GM10266 (cell line): ENCODE results near the gene ARSA.

Experiments
- DNase-seq: peaks from one replicate; pipeline ENCODE4 v3.0.0; 2012; ENCODE audit errors: extremely low spot score
- TF ChIP-seq, protein P1 (sequence below): IDR thresholded peaks from 2 replicates; pipeline ENCODE4 v1.5.1; 2012; ENCODE audit warnings: mild to moderate bottlenecking, low read depth; ENCODE audit not compliant: control insufficient read depth, insufficient read depth; ENCODE audit errors: missing control alignments

The ARSA gene

DNA sequence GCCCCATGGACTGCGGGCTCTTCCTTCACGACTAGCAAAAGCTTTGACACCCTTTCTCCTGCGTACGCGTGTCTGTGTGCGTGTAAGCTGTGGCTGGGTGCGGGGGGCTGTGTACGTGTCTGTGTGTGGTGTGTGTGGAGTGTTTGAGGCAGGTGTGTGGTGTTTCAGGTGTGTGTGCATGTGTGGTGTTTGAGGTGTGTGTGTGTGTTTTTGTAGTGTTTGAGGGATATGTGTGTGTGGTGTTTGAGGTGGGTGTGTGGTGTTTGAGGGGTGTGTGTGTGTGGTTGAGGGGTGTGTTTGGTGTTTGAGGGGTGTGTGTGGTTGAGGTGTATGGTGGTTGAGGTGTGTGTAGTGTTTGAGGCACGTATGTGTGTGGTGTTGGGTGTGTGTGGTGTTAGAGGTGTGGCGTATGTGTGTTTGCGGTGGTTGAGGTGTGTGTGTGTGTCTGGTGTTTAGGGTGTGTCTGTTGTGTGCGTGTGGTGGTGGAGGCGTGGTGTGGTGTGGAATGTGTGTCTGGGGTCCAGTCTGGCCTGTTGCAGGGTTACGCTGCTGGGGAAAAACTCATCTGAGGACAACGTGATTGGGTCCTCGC, 687 bp upstream of the ARSA start:
- no peak for DNase-seq
- TF ChIP-seq, protein P1, sequence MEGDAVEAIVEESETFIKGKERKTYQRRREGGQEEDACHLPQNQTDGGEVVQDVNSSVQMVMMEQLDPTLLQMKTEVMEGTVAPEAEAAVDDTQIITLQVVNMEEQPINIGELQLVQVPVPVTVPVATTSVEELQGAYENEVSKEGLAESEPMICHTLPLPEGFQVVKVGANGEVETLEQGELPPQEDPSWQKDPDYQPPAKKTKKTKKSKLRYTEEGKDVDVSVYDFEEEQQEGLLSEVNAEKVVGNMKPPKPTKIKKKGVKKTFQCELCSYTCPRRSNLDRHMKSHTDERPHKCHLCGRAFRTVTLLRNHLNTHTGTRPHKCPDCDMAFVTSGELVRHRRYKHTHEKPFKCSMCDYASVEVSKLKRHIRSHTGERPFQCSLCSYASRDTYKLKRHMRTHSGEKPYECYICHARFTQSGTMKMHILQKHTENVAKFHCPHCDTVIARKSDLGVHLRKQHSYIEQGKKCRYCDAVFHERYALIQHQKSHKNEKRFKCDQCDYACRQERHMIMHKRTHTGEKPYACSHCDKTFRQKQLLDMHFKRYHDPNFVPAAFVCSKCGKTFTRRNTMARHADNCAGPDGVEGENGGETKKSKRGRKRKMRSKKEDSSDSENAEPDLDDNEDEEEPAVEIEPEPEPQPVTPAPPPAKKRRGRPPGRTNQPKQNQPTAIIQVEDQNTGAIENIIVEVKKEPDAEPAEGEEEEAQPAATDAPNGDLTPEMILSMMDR = no peak

DNA sequence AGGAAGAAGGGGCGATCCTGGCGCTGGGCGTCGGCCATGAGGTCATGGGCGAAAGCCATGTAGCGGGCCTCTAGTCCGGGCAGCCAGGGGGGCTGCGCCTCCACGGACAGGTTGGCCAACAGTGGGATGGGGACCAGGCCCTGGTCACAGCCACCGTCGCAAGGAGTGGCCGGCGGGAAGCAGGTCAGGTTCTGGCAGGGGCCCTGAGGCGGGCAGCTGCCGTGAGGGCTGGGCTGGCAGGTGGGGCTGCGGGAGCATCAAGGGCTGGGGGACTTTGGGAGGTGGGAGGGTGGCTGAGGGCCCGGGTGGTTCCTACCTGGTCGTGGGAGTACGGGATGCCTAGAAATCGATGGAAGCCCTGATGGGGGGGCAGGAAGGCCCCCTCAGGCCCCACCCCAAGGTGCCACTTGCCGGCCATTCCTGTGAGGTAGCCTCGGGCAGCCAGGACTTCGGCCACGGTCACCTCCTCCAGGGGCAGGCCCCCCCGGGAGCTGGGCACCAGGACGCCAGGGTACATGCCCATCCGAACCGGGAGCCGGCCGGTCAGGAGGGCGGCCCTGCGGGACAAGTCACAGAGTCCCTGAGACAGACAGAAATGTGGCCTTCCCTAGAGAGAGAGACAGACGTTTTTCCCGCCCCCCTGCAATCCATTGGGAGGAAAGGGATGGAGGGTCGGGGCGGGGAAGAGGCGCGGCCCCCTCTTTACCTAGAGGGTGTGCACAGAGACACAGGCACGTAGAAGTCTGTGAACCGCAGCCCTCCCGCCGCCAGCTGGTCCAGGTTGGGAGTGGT, 906 bp downstream of the ARSA start:
- TF ChIP-seq, protein P1 = no peak
- no peak for DNase-seq

DNA sequence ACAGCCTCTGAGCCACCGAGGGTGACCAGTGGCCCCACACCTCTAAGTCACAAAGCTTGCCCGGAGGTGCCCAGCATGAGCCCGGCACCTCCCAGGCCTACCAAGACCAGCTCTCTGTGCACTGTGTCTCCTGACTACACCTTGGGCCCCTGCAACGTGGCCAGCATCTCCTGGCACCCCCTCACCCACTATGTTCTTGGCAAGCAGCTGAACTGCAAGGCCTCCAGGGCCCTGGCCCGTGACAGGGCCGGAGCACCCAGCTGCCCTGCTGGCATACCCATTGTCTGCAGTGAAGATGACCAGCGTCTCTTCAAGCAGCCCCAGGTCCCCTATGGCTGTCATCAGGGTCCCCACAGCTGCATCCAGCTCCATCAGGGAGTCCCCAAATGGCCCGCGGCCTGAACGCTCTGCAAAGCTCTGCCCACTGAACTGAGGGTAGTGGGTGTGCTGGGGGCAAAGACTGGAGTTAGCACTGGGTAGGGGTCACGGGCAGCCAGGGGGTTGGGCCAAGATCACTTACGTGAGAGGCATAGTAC, 1.6 kb downstream of the ARSA start:
- DNase-seq = no peak
- TF ChIP-seq, protein P1 = no peak

DNA sequence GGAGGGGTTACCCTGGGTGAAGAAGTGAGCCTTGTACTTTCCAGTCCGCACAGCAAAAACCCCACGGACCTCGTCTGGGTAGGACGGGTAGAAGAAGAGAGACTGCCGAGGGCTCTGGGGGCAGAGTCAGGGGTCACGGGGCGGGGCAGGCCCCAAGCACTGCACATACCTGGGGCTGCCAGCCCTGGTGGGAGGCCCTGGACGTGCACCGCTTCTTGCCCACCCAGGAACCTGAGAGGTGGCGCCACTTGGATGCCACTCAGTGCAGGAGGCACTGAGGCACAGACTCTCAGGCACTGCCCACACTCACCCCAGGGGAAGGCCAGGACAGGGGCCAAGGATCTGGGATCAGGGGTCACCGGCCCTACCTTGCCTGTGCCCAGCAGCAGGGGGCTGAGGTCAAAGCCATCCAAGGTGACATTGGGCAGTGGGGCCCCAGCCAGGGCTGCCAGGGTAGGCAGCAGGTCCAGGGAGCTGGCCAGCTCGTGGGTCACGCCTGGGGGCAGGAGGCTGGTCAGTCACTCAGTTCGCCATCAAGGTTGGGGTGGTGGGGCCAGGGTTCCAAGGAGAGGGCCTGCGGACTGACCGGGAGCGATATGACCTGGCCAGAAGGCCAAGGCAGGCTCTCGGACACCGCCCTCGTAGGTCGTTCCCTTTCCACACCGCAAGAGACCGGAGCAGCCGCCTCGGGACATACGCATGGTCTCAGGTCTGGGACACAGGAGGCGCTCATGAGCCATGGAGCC, 2.2 kb downstream of the ARSA start:
- DNase-seq = no peak
- TF ChIP-seq, protein P1 = peak; percentile 23

DNA sequence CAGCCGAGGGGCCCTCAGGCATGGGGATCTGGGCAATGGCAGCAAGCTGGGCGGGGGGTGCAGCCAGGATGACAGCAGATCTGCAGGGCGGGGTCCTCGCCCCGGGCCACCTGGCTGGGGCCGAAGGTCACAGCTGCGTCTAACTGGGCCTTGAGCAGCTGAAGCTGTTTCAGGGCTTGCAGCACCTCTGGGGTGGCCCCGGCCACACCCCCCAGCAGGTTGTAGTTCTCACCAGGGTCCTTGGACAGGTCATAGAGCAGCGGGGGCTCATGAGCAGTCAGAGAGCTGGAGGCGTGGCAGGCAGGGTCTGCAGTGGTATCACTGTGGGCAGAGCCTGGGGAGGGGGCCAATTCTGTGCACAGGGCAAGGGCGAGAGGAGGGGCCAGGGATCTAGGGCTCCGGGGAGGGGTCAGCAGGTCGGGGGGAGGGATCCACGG, 2.8 kb downstream of the ARSA start:
- TF ChIP-seq, protein P1 = no peak

DNA sequence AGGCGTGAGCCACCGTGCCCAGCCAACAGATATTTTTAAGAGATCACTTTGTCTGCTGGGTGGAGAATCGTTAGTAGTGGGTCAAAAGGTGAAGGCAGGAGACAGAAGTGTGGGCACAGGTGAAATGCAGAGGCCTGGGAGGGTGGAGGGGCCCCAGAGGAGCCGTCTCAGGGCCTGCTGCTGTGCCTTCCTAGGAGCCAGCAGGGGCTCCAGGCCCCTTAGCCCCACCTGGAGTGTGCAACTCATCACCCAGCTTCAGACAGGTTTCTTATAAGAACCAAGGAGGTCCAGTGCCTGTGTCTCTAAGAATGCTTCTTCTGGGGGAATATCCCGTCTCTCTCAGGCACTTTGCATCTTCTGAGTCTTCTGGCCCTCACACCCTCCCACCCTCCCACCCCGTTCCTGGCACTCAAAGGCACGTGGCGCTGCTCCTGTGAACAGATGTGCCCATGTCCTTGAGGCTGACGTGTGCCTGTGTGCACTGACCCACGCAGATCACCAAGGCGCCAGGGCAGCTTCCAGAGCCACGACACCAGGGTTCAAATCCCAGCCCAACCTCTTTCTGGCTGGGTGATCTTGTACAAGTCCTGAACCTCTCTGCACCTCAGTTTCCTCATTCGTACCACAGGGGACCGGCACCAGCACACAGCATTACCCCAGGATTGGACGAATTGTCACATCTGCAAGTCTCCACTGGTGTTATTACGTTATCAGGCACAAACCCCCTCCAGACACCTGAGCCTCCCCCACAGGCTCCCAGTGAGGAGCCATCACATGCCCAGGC, 3.4 kb downstream of the ARSA start:
- no peak for DNase-seq
- TF ChIP-seq, protein P1 = no peak

More for the DNA sequence above, 2.8 kb downstream of the ARSA start:
- DNase-seq = no peak
